ENCODE results near the gene DICER1. TPM values are rescaled to one million over a fixed set of nuclear protein-coding genes. Genes with fewer than 3 reads are reported as not detected.

Gene DICER1
- total RNA-seq, 4 donors from 2014 or later, result 43.9 to 72.2 (median 58.4) TPM

DNA sequence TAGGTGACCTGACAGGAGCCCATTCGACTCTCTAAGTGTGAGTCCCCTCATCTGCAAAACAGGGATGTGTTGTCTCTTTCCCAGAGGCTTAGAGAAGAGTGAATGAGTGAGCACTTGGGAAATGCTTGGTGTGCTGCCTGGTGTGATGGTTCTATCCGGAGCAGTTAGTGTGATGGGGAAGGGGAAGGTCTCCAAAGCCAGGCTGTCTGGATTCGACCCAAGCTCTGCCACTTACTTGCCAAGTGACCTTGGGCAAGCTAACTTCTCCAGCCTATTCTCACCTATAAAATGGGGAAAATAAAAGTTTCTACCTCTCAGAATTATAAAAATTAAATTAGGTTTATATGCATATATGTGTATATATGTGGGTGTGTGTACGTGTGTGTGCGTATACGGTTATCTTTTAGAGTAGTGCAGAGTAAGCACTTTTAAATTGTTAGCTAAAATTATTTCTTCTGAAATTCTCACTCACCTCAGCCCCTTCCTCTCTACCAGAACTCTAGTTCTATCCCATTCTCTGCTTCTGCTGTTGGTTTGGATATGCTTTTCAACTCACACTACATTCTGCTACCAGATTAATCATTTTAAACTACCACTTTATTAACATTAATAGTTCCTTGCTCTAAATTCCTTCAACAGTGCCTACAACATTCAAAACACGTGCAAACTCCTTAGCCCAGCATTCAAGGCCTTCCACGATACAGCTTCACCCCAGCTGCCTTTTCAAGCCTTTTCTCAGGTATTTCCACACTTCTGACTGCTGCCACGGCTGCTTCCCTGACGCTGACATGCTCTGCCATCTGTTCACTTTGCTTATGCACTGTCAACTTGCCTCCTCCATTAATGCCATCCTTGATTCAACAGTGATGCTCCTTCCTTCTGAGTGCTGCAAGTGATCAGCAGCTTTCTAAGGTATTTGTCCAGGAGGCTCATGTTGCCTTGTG is 55.3 kb downstream of the DICER1 start:
- TF ChIP-seq EP300 (IDR thresholded peaks at IDR 0.05) (no peak), CTCF (IDR thresholded peaks at IDR 0.05) (no peak), POLR2AphosphoS5 (IDR thresholded peaks at IDR 0.05) (no peak), POLR2A (IDR thresholded peaks at IDR 0.05; ENCODE audit: low read depth) (no peak)
- no peaks in the 10 kb centered on the region for H3K9me3 ChIP-seq
- H3K36me3 ChIP-seq, result peaks cover 28 to 60% (median 55%) of the 10 kb centered on the region in 4 donors
- no peak overlapping the region for H3K27ac ChIP-seq (replicated peaks in 1 of 4)
- peaks cover 18 to 61% (median 54%) of the 10 kb centered on the region in 4 donors for H3K4me1 ChIP-seq
- no peak overlapping the region for H3K4me3 ChIP-seq
- intact Hi-C loops (cut with DNase I), result loop anchor here (5.0 kb wide), 1 partner anchor 330 kb away; no protein-coding TSS in a partner anchor
- 81% methylated on average over 10 of the region's 10 CpGs for WGBS
- no peak for DNase-seq (ENCODE audit: extremely low spot score)
- H3K27me3 ChIP-seq, result no peaks in the 10 kb centered on the region

- Histone ChIP-seq H3K27ac (replicated peaks in 1 of 4) (no peak overlapping the region), H3K27me3 (no peaks in the 10 kb centered on the region), H3K9me3 (no peaks in the 10 kb centered on the region), H3K36me3 (peaks cover 15 to 56% (median 47%) of the 10 kb centered on the region in 4 donors), H3K4me3 (no peak overlapping the region), H3K4me1 (peaks cover 21 to 71% (median 54%) of the 10 kb centered on the region in 4 donors)
- DNase-seq (ENCODE audit: extremely low spot score), result no peak
- intact Hi-C loops (cut with DNase I), result loop anchor here (2.0 to 10.0 kb wide), 3 partner anchors 194 to 406 kb away; no protein-coding TSS in a partner anchor
- 39% methylated on average over 3 of the region's 3 CpGs for WGBS
- no peak for TF ChIP-seq POLR2A (IDR thresholded peaks at IDR 0.05; ENCODE audit: low read depth)
- TF ChIP-seq CTCF (IDR thresholded peaks at IDR 0.05), result peak; percentile 62 to 78 (median 67)
- TF ChIP-seq POLR2AphosphoS5 (IDR thresholded peaks at IDR 0.05), result peak; percentile 25 to 31
Measured at GRCh38 chr14:95098984-95099599, 58.2 kb downstream of the DICER1 start.

DNA sequence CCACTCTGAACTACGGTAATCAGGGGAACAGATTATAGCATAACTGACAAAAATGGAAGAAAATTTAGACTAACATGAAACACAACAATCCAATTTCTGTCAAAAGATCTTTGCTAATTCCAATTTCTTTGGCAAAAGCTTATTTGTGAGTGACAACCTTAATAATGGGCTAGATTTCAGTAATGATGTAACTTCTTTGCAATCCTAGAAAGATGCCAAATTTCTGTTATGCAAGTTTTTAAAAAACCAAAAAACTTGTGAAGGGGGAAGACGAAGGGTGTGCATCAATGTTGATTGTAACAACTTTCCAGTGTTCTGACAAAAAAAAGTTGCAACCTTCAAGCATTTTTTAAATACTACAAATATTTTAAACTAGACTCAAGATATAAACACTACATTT is 59.9 kb downstream of the DICER1 start:
- H3K27me3 ChIP-seq, result no peaks in the 10 kb centered on the region
- no peak overlapping the region for H3K4me3 ChIP-seq
- TF ChIP-seq POLR2AphosphoS5 (IDR thresholded peaks at IDR 0.05), result peak in 1 of 2 donors; percentile 28
- no peak for TF ChIP-seq EP300 (IDR thresholded peaks at IDR 0.05)
- no peak for TF ChIP-seq CTCF (IDR thresholded peaks at IDR 0.05)
- TF ChIP-seq POLR2A (IDR thresholded peaks at IDR 0.05; ENCODE audit: low read depth), result no peak
- H3K36me3 ChIP-seq, result peaks cover 24 to 56% (median 44%) of the 10 kb centered on the region in 4 donors
- WGBS, result 58% methylated on average over 2 of the region's 2 CpGs
- H3K27ac ChIP-seq (replicated peaks in 1 of 4), result no peak overlapping the region
- no peak for DNase-seq (ENCODE audit: extremely low spot score)
- peaks cover 21 to 73% (median 59%) of the 10 kb centered on the region in 4 donors for H3K4me1 ChIP-seq
- intact Hi-C loops (cut with DNase I), result loop anchor here (5.0 to 10.0 kb wide), 2 partner anchors 193 to 290 kb away; no protein-coding TSS in a partner anchor
- H3K9me3 ChIP-seq, result no peaks in the 10 kb centered on the region

- no peak overlapping the region for H3K27ac ChIP-seq (replicated peaks in 1 of 4)
- peaks cover 26 to 55% (median 41%) of the 10 kb centered on the region in 4 donors for H3K36me3 ChIP-seq
- no peaks in the 10 kb centered on the region for H3K27me3 ChIP-seq
- 64% methylated on average over 4 of the region's 4 CpGs for WGBS
- TF ChIP-seq EP300 (IDR thresholded peaks at IDR 0.05), result no peak
- TF ChIP-seq CTCF (IDR thresholded peaks at IDR 0.05), result no peak
- TF ChIP-seq POLR2A (IDR thresholded peaks at IDR 0.05; ENCODE audit: low read depth), result no peak
- no peak for TF ChIP-seq POLR2AphosphoS5 (IDR thresholded peaks at IDR 0.05)
- no peak overlapping the region for H3K4me3 ChIP-seq
- DNase-seq (ENCODE audit: extremely low spot score), result no peak
- no peaks in the 10 kb centered on the region for H3K9me3 ChIP-seq
- intact Hi-C loops (cut with DNase I), result loop anchor here (5.0 to 10.0 kb wide), 2 partner anchors 192 to 289 kb away; no protein-coding TSS in a partner anchor
- peaks cover 21 to 68% (median 53%) of the 10 kb centered on the region in 4 donors for H3K4me1 ChIP-seq
Measured at GRCh38 chr14:95096476-95096875, 60.9 kb downstream of the DICER1 start.

Measured in esophagus muscularis mucosa (tissue), 4 donors.